ENCODE data around the gene CCDC154. TPM values are rescaled to one million over a fixed set of nuclear protein-coding genes. Genes with fewer than 3 reads are reported as not detected.

The CCDC154 gene
- total RNA-seq, 4 donors from 2014 or later: 0.44 to 3.0 (median 2.7) TPM; not detected in 1

GRCh38 chr16:1453316-1453715, 9.0 kb upstream of the CCDC154 start:
- no peak for DNase-seq (ENCODE audit: low spot score in 2 of 2)
- H3K4me3 ChIP-seq: no peak overlapping the region
- H3K27me3 ChIP-seq: no peaks in the 10 kb centered on the region
- H3K4me1 ChIP-seq: no peaks in the 10 kb centered on the region
- WGBS, 2 donors: 92 to 96% methylated on average over 15 to 19 of the region's 19 CpGs
- TF ChIP-seq CTCF (IDR thresholded peaks at IDR 0.05): no peak
- no peak for TF ChIP-seq POLR2A (IDR thresholded peaks at IDR 0.05)
- no peak for TF ChIP-seq EP300 (IDR thresholded peaks at IDR 0.05)
- no peak overlapping the region for H3K27ac ChIP-seq
- H3K36me3 ChIP-seq: peaks cover 0 to 100% (median 30%) of the 10 kb centered on the region in 3 donors
- H3K9me3 ChIP-seq: no peaks in the 10 kb centered on the region

- 91 to 93% methylated on average over 18 to 20 of the region's 20 CpGs for WGBS, 2 donors
- no peaks in the 10 kb centered on the region for H3K27me3 ChIP-seq
- peaks cover 0 to 100% (median 31%) of the 10 kb centered on the region in 3 donors for H3K36me3 ChIP-seq
- no peak overlapping the region for H3K27ac ChIP-seq
- TF ChIP-seq POLR2A (IDR thresholded peaks at IDR 0.05): no peak
- TF ChIP-seq EP300 (IDR thresholded peaks at IDR 0.05): no peak
- no peaks in the 10 kb centered on the region for H3K4me1 ChIP-seq
- no peak for DNase-seq (ENCODE audit: low spot score in 2 of 2)
- no peak overlapping the region for H3K4me3 ChIP-seq
- no peaks in the 10 kb centered on the region for H3K9me3 ChIP-seq
Measured at GRCh38 chr16:1452530-1452929, 8.2 kb upstream of the CCDC154 start.

GRCh38 chr16:1451702-1452392, 7.5 kb upstream of the CCDC154 start:
- Histone ChIP-seq H3K36me3 (peaks cover 0 to 100% (median 36%) of the 10 kb centered on the region in 3 donors), H3K9me3 (no peaks in the 10 kb centered on the region), H3K27ac (no peak overlapping the region), H3K4me3 (no peak overlapping the region), H3K4me1 (no peaks in the 10 kb centered on the region), H3K27me3 (no peaks in the 10 kb centered on the region)
- DNase-seq (ENCODE audit: low spot score in 2 of 2): no peak
- WGBS, 2 donors: 89 to 91% methylated on average over 29 to 34 of the region's 34 CpGs
- no peak for TF ChIP-seq POLR2A (IDR thresholded peaks at IDR 0.05)
- no peak for TF ChIP-seq EP300 (IDR thresholded peaks at IDR 0.05)
- no peak for TF ChIP-seq CTCF (IDR thresholded peaks at IDR 0.05)

DNA sequence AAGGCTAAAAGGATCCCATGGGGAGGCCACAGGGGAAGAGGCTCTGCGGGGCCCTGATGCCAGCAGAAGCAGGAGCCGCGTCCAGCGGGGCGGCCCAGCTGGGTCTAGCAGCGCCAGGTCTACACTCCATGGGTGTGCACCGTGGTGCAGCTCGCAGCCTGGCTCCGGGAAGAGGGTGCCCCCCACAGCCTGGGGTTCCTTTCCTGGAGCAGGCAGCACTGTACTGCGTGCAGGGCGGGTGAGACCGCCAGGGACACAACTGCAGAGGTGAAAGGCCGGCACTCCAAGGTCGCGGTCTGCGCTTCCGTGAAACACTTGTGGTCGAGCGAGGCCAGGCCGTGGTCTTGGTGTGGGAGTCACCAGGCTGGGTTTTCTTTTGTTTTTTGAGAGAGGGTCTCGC, 6.5 kb upstream of the CCDC154 start:
- WGBS, 2 donors: 85 to 92% methylated on average over 13 to 17 of the region's 21 CpGs

GRCh38 chr16:1450218-1450617, 5.9 kb upstream of the CCDC154 start:
- 72 to 89% methylated on average over 12 to 29 of the region's 29 CpGs for WGBS, 2 donors
- H3K9me3 ChIP-seq: no peaks in the 10 kb centered on the region
- no peak overlapping the region for H3K4me3 ChIP-seq
- H3K27me3 ChIP-seq: no peaks in the 10 kb centered on the region
- no peak overlapping the region for H3K27ac ChIP-seq
- peaks cover 0 to 100% (median 26%) of the 10 kb centered on the region in 3 donors for H3K36me3 ChIP-seq
- TF ChIP-seq CTCF (IDR thresholded peaks at IDR 0.05) (no peak), EP300 (IDR thresholded peaks at IDR 0.05) (no peak), POLR2A (IDR thresholded peaks at IDR 0.05) (no peak)
- no peaks in the 10 kb centered on the region for H3K4me1 ChIP-seq
- no peak for DNase-seq (ENCODE audit: low spot score in 2 of 2)

More for the DNA sequence above, 6.5 kb upstream of the CCDC154 start:
- TF ChIP-seq POLR2A (IDR thresholded peaks at IDR 0.05): no peak
- no peak for TF ChIP-seq EP300 (IDR thresholded peaks at IDR 0.05)
- TF ChIP-seq CTCF (IDR thresholded peaks at IDR 0.05): no peak
- Histone ChIP-seq H3K4me3 (no peak overlapping the region), H3K9me3 (no peaks in the 10 kb centered on the region), H3K27ac (no peak overlapping the region), H3K4me1 (no peaks in the 10 kb centered on the region), H3K27me3 (no peaks in the 10 kb centered on the region), H3K36me3 (peaks cover 0 to 100% (median 33%) of the 10 kb centered on the region in 3 donors)
- no peak for DNase-seq (ENCODE audit: low spot score in 2 of 2)
